ENCODE data around the gene CAPN7.
A peak's percentile ranks its signal among the peaks of the same experiment; 100 is the strongest.

The CAPN7 gene

DNA sequence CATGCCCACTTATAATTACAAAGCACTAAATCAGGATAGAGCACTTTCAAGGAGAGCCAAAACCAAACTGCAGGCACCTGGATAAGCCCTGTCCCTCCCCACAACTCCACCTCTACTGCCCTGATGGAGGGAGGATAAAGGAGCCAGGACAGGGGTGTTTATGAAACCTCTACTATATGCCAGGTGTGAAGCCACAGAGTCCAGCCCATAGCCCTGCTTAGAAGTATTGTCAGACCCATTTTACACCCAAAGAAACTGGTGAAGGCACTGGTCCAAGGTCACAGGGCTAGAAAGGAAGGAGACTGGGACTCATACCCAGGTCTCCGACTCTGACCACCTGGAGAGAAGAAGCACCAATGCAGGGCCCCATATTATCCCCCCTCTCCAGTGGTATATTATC lies 77.7 kb downstream of the CAPN7 start:
- H3K4me3 ChIP-seq (ENCODE audit: low read length in 2 of 2): no peak overlapping the region
- H2AFZ ChIP-seq (ENCODE audit: low read length): no peak overlapping the region
- H3K18ac ChIP-seq (ENCODE audit: low read length): no peak overlapping the region
- H3K79me1 ChIP-seq (ENCODE audit: low read depth, low read length): no peaks in the 10 kb centered on the region
- no peak overlapping the region for H3K4me2 ChIP-seq (ENCODE audit: insufficient read depth, low read length, poor library complexity, severe bottlenecking)
- no peak for DNase-seq (ENCODE audit: low spot score)
- no peak overlapping the region for H3K4ac ChIP-seq (ENCODE audit: low read length)
- no peak overlapping the region for H3K23ac ChIP-seq (ENCODE audit: low read depth, low read length, poor library complexity)
- no CpG with 5 or more reads among the region's 1 CpG for WGBS, 2 donors (ENCODE audit: extremely low coverage in 2 of 2, insufficient read length in 2 of 2, insufficient replicate concordance in 1 of 2)
- H3K27ac ChIP-seq (replicated peaks; ENCODE audit: low read length): no peak overlapping the region
- no peak overlapping the region for H2BK15ac ChIP-seq (ENCODE audit: low read length)
- peaks cover 0 to 3% of the 10 kb centered on the region in 2 donors for H3K4me1 ChIP-seq (ENCODE audit: control insufficient read depth in 2 of 2, insufficient read depth in 1 of 2, low read depth in 1 of 2, low read length in 2 of 2)
- H2BK5ac ChIP-seq (ENCODE audit: low read length): no peak overlapping the region
- no peak overlapping the region for H2BK120ac ChIP-seq (ENCODE audit: low read depth, low read length)
- H2BK12ac ChIP-seq (ENCODE audit: low read length): no peak overlapping the region
- H3K27me3 ChIP-seq (ENCODE audit: control insufficient read depth in 3 of 3, insufficient read depth in 3 of 3, low read depth in 1 of 3, low read length in 3 of 3): no peaks in the 10 kb centered on the region
- no peaks in the 10 kb centered on the region for H3K9me3 ChIP-seq (replicated peaks in 1 of 2; ENCODE audit: control insufficient read depth in 2 of 2, insufficient read depth in 1 of 2, low read depth in 1 of 2, low read length in 2 of 2)
- no peak overlapping the region for H3K9ac ChIP-seq (ENCODE audit: low read depth, low read length, poor library complexity)
- H2AK5ac ChIP-seq (ENCODE audit: low read depth, low read length): no peak overlapping the region
- H3K14ac ChIP-seq (ENCODE audit: low read length): no peak overlapping the region
- H4K91ac ChIP-seq (ENCODE audit: low read depth, low read length, poor library complexity): no peak overlapping the region
- no peaks in the 10 kb centered on the region for H3K36me3 ChIP-seq (replicated peaks in 1 of 2; ENCODE audit: control insufficient read depth in 2 of 2, insufficient read depth in 2 of 2, low read length in 2 of 2)
- no peak overlapping the region for H4K8ac ChIP-seq (ENCODE audit: low read depth, low read length)

DNA sequence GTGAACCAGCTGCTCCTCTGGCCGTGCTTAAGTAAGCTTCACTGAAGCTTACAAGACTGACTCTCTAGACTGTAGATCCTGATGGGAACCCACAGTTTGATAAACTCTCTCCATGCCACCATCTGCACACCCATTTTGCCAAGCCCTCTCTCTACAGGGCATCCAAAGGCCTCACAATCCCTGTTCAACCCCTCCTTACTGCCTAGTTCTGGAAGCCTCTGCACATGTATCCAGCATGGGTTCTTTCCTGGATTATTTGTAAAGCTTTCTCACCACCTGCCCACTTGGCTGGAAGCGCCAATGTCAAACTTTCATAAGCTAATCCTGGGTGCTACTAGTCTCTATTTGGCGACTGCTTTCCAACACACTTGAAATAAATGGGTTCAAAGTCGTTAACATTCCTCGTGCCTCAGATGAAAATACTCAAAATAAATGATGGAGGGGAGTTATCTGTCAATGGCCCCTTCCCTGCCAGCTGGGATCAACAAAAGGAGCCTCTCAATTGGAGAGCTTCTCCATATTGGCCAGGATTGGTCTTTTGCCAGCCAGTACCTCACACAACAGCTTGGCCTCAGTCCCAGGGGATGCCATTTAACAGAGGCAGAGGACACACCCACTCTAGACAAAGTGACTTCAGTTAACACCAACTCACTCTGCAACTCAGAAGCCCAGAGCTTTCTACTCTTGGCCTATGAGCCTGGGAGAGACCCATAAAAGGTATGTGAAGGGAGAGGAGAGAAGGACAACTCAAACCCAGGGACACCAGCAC lies 78.3 kb downstream of the CAPN7 start:
- no peak overlapping the region for H3K9ac ChIP-seq (ENCODE audit: low read depth, low read length, poor library complexity)
- no peak overlapping the region for H2BK12ac ChIP-seq (ENCODE audit: low read length)
- H3K79me1 ChIP-seq (ENCODE audit: low read depth, low read length): no peaks in the 10 kb centered on the region
- DNase-seq (ENCODE audit: low spot score): no peak
- H3K4me1 ChIP-seq (ENCODE audit: control insufficient read depth in 2 of 2, insufficient read depth in 1 of 2, low read depth in 1 of 2, low read length in 2 of 2): peaks cover 0 to 3% of the 10 kb centered on the region in 2 donors
- H3K36me3 ChIP-seq (replicated peaks in 1 of 2; ENCODE audit: control insufficient read depth in 2 of 2, insufficient read depth in 2 of 2, low read length in 2 of 2): no peaks in the 10 kb centered on the region
- no peak overlapping the region for H2BK120ac ChIP-seq (ENCODE audit: low read depth, low read length)
- H2BK5ac ChIP-seq (ENCODE audit: low read length): no peak overlapping the region
- no CpG with 5 or more reads among the region's 5 CpGs for WGBS, 2 donors (ENCODE audit: extremely low coverage in 2 of 2, insufficient read length in 2 of 2, insufficient replicate concordance in 1 of 2)
- no peak overlapping the region for H2BK15ac ChIP-seq (ENCODE audit: low read length)
- no peaks in the 10 kb centered on the region for H3K9me3 ChIP-seq (replicated peaks in 1 of 2; ENCODE audit: control insufficient read depth in 2 of 2, insufficient read depth in 1 of 2, low read depth in 1 of 2, low read length in 2 of 2)
- H3K18ac ChIP-seq (ENCODE audit: low read length): no peak overlapping the region
- H3K14ac ChIP-seq (ENCODE audit: low read length): no peak overlapping the region
- H4K8ac ChIP-seq (ENCODE audit: low read depth, low read length): no peak overlapping the region
- no peak overlapping the region for H4K91ac ChIP-seq (ENCODE audit: low read depth, low read length, poor library complexity)
- no peak overlapping the region for H3K4me3 ChIP-seq (ENCODE audit: low read length in 2 of 2)
- H3K27ac ChIP-seq (replicated peaks; ENCODE audit: low read length): no peak overlapping the region
- no peak overlapping the region for H2AFZ ChIP-seq (ENCODE audit: low read length)
- no peak overlapping the region for H3K23ac ChIP-seq (ENCODE audit: low read depth, low read length, poor library complexity)
- no peaks in the 10 kb centered on the region for H3K27me3 ChIP-seq (ENCODE audit: control insufficient read depth in 3 of 3, insufficient read depth in 3 of 3, low read depth in 1 of 3, low read length in 3 of 3)
- no peak overlapping the region for H3K4ac ChIP-seq (ENCODE audit: low read length)
- H3K4me2 ChIP-seq (ENCODE audit: insufficient read depth, low read length, poor library complexity, severe bottlenecking): no peak overlapping the region
- H2AK5ac ChIP-seq (ENCODE audit: low read depth, low read length): no peak overlapping the region

DNA sequence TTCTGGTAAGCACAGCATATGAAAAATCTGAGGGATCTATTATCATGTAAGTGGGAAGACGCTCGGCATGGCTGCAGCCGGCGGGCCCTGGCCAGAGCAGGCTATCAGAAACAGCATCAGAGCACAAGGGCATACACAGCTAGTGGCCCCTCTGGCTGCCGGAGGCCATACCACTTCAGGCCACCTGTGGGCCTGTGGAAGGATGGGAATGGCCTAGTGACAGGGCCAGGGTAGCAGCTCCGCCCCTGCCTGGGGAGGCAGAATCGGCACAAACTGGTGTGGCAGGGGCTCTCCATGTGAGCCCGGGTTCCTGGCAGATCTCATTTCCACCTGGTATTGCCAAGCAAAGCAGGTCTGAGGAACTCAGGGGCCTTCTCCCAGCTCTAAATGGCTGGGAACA lies 80.0 kb downstream of the CAPN7 start:
- H4K91ac ChIP-seq (ENCODE audit: low read depth, low read length, poor library complexity): no peak overlapping the region
- H2AK5ac ChIP-seq (ENCODE audit: low read depth, low read length): no peak overlapping the region
- H2AFZ ChIP-seq (ENCODE audit: low read length): no peak overlapping the region
- no peak overlapping the region for H4K8ac ChIP-seq (ENCODE audit: low read depth, low read length)
- no peak overlapping the region for H3K4me3 ChIP-seq (ENCODE audit: low read length in 2 of 2)
- H3K9ac ChIP-seq (ENCODE audit: low read depth, low read length, poor library complexity): no peak overlapping the region
- no peak overlapping the region for H2BK15ac ChIP-seq (ENCODE audit: low read length)
- H3K4me1 ChIP-seq (ENCODE audit: control insufficient read depth in 2 of 2, insufficient read depth in 1 of 2, low read depth in 1 of 2, low read length in 2 of 2): peaks cover 0 to 3% of the 10 kb centered on the region in 2 donors
- H3K36me3 ChIP-seq (replicated peaks in 1 of 2; ENCODE audit: control insufficient read depth in 2 of 2, insufficient read depth in 2 of 2, low read length in 2 of 2): no peaks in the 10 kb centered on the region
- H2BK120ac ChIP-seq (ENCODE audit: low read depth, low read length): no peak overlapping the region
- no peak for DNase-seq (ENCODE audit: low spot score)
- H3K18ac ChIP-seq (ENCODE audit: low read length): no peak overlapping the region
- no peaks in the 10 kb centered on the region for H3K9me3 ChIP-seq (replicated peaks in 1 of 2; ENCODE audit: control insufficient read depth in 2 of 2, insufficient read depth in 1 of 2, low read depth in 1 of 2, low read length in 2 of 2)
- H3K23ac ChIP-seq (ENCODE audit: low read depth, low read length, poor library complexity): no peak overlapping the region
- no CpG with 5 or more reads among the region's 8 CpGs for WGBS, 2 donors (ENCODE audit: extremely low coverage in 2 of 2, insufficient read length in 2 of 2, insufficient replicate concordance in 1 of 2)
- H2BK5ac ChIP-seq (ENCODE audit: low read length): no peak overlapping the region
- no peak overlapping the region for H3K4me2 ChIP-seq (ENCODE audit: insufficient read depth, low read length, poor library complexity, severe bottlenecking)
- H3K27ac ChIP-seq (replicated peaks; ENCODE audit: low read length): no peak overlapping the region
- no peak overlapping the region for H3K4ac ChIP-seq (ENCODE audit: low read length)
- no peaks in the 10 kb centered on the region for H3K79me1 ChIP-seq (ENCODE audit: low read depth, low read length)
- H2BK12ac ChIP-seq (ENCODE audit: low read length): no peak overlapping the region
- no peaks in the 10 kb centered on the region for H3K27me3 ChIP-seq (ENCODE audit: control insufficient read depth in 3 of 3, insufficient read depth in 3 of 3, low read depth in 1 of 3, low read length in 3 of 3)
- no peak overlapping the region for H3K14ac ChIP-seq (ENCODE audit: low read length)

DNA sequence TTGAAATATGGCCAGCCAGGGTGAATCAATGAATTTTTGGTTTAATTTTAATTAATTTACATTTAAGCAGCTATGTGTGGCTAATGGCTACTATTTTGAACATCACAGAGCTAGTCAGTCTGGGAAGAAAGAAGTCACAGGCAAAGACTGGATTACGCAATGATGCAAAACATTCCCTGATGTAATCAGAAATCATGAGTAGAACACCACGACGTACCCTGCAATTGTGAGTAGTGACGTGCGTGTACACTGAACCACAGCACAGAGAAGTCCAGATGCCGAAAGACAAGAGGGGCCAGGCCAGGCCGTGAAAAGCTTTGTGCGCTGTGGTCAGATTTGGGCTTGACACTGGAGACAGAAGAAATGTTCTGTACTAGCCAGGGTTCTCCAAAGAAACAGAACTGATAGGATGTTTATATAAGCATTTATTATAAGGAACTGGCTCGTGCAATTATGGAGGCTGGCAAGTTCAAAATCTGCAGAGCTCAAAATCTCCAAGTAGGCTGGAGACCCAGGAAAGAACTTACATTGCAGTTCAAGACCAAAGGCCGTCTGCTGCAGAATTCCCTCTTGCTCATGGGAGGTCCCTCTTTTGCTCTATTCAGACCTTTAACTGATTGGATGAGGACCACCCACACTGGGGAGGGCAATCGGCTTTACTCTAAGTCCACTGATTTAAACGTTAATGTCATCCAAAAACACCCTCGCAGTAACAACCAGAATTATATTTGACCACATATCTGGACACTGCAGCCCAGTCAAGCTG lies 81.7 kb downstream of the CAPN7 start:
- Histone ChIP-seq H2BK5ac (ENCODE audit: low read length) (no peak overlapping the region), H2BK120ac (ENCODE audit: low read depth, low read length) (no peak overlapping the region), H3K18ac (ENCODE audit: low read length) (no peak overlapping the region), H3K9ac (ENCODE audit: low read depth, low read length, poor library complexity) (no peak overlapping the region), H3K36me3 (replicated peaks in 1 of 2; ENCODE audit: control insufficient read depth in 2 of 2, insufficient read depth in 2 of 2, low read length in 2 of 2) (no peaks in the 10 kb centered on the region), H4K8ac (ENCODE audit: low read depth, low read length) (no peak overlapping the region), H2BK15ac (ENCODE audit: low read length) (no peak overlapping the region), H3K14ac (ENCODE audit: low read length) (no peak overlapping the region), H2BK12ac (ENCODE audit: low read length) (no peak overlapping the region), H3K4me3 (ENCODE audit: low read length in 2 of 2) (no peak overlapping the region), H3K4me2 (ENCODE audit: insufficient read depth, low read length, poor library complexity, severe bottlenecking) (no peak overlapping the region), H4K91ac (ENCODE audit: low read depth, low read length, poor library complexity) (no peak overlapping the region), H3K27me3 (ENCODE audit: control insufficient read depth in 3 of 3, insufficient read depth in 3 of 3, low read depth in 1 of 3, low read length in 3 of 3) (no peaks in the 10 kb centered on the region), H3K27ac (replicated peaks; ENCODE audit: low read length) (no peak overlapping the region), H3K79me1 (ENCODE audit: low read depth, low read length) (no peaks in the 10 kb centered on the region), H2AFZ (ENCODE audit: low read length) (peak overlapping the region; percentile 24), H3K9me3 (replicated peaks in 1 of 2; ENCODE audit: control insufficient read depth in 2 of 2, insufficient read depth in 1 of 2, low read depth in 1 of 2, low read length in 2 of 2) (no peaks in the 10 kb centered on the region), H3K4me1 (ENCODE audit: control insufficient read depth in 2 of 2, insufficient read depth in 1 of 2, low read depth in 1 of 2, low read length in 2 of 2) (peaks cover 0 to 3% of the 10 kb centered on the region in 2 donors), H2AK5ac (ENCODE audit: low read depth, low read length) (no peak overlapping the region), H3K23ac (ENCODE audit: low read depth, low read length, poor library complexity) (no peak overlapping the region), H3K4ac (ENCODE audit: low read length) (no peak overlapping the region)
- no peak for DNase-seq (ENCODE audit: low spot score)
- WGBS, 2 donors (ENCODE audit: extremely low coverage in 2 of 2, insufficient read length in 2 of 2, insufficient replicate concordance in 1 of 2): no CpG with 5 or more reads among the region's 13 CpGs

All from neuronal stem cell (in vitro differentiated cells).